Heart left ventricle (tissue), 13 donors: ENCODE measurements around the gene SLC37A1.

Experiments used
- CTCF ChIP-seq, 12 donors: fragments of 200-600 bp; sonication (generic) in 4 of 12; IDR thresholded peaks; one replicate each; pipeline versions ENCODE4 v1.5.0 to v1.8.0; 2018 to 2022; ENCODE audit warnings: antibody characterized with exemption in 12 of 12, mild to moderate bottlenecking in 5 of 12
- POLR2A ChIP-seq, 2 donors: fragments of 450-650 bp; IDR thresholded peaks; one replicate each; pipeline ENCODE4 v1.6.1; 2017; ENCODE audit warnings: antibody characterized with exemption in 2 of 2, mild to moderate bottlenecking in 2 of 2, moderate library complexity in 2 of 2
- donor health status: ischemic (EF 13 %, LVEDD 7.1; RV severe dilation, severe dysfunction).
- donor health status: DM: no; HTN: yes; CAD: no.
- donor health status: DM: no; HTN: no; CAD: no.
- donor health status: ischemic (EF 25% LVEDD 6.9; RV normal size, moderate dysfunction).
- donor health status: ischemic (EF 25% LVEDD 5.7; RV mildly dilated, moderate dysfunction).
- donor health status: ischemic (EF 35%, LVEDD 5.7; RV mildly dilated, moderate dysfunction).
- donor health status: nonischemic (EF 11% LVEDD 7.7; RV severe dilation, severe dysfunction).
- donor health status: DM: yes; HTN: yes; CAD: no.
- donor health status: PGD.
- donor health status: ischemic (EF 29% LVEDD 5.4; RV normal size, mild dysfunction).
- donor health status: nonischemic (EF 23%, LVEDD 6.1; RV moderate dilation, normal function).

DNA sequence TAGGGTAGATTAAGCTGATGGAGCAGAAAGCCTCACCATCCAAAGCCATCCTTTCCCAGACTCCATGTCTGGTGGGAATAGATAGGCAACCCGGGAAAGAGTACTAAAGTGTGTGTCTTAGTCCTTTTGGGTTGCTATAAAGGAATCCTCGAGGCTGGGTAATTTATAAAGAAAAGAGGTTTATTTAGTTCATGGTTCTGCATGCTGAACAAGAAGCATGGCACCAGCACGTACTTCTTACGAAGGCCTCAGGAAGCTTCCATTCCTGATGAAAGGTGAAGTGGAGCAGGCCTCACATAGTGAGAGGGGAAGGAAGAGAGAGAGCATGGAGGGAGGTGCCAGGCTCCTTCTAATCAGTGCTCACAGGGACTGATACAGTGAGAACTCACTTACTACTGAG is 6.2 kb upstream of the SLC37A1 start:
- TF ChIP-seq POLR2A (IDR thresholded peaks at IDR 0.05) (no peak), CTCF (IDR thresholded peaks at IDR 0.05) (no peak)
